H1 (cell line): ENCODE measurements around the gene NEGR1. TPM values are rescaled to one million over a fixed set of nuclear protein-coding genes. Genes with fewer than 3 reads are reported as not detected.

Experiments used
- CTCF ChIA-PET: fragments of 300-600 bp; sonication (Branson Sonifier 250); formaldehyde crosslinking; loops from one replicate; lab custom pipeline; 2021; ENCODE audit not compliant: partially characterized antibody; lab: Charles Lee
- POLR2A ChIA-PET: fragments of 300-600 bp; sonication (Branson Sonifier 250); formaldehyde crosslinking; loops from one replicate; lab custom pipeline; 2021; ENCODE audit warnings: inconsistent platforms; ENCODE audit not compliant: partially characterized antibody; lab: Charles Lee
- DNase-seq, 2 experiments: peaks; one replicate each; pipeline versions ENCODE4 v3.0.0 to v3.0.0-alpha.2; 2010 to 2022; ENCODE audit warnings: low spot score in 2 of 2, low read depth in 1 of 2, mixed read lengths in 1 of 2
- FAIRE-seq: peaks from 2 replicates; lab custom pipeline; 2011; peaks lifted over from hg19 to GRCh38; lab: Jason Lieb, UNC
- H2AFZ ChIP-seq: 2 replicates; pipeline ENCODE4 v1.8.1; 2012; ENCODE audit warnings: low read length, inconsistent platforms
- H2AK5ac ChIP-seq: 2 replicates; pipeline ENCODE4 v1.6.1; 2013; ENCODE audit warnings: low read depth, low read length
- H2BK120ac ChIP-seq: replicated peaks from 2 replicates; pipeline ENCODE3; 2013; ENCODE audit warnings: low read depth, low read length, inconsistent platforms
- H2BK12ac ChIP-seq: 2 replicates; pipeline ENCODE4 v1.6.1; 2013; ENCODE audit warnings: low read depth, low read length
- H2BK15ac ChIP-seq: 2 replicates; pipeline ENCODE4 v1.6.1; 2013; ENCODE audit warnings: low read length
- H2BK20ac ChIP-seq: 2 replicates; pipeline ENCODE4 v1.6.1; 2013; ENCODE audit warnings: low read length
- H2BK5ac ChIP-seq: 2 replicates; pipeline ENCODE4 v1.6.1; 2013; ENCODE audit warnings: low read depth, low read length
- H3K14ac ChIP-seq: 2 replicates; pipeline ENCODE4 v1.6.1; 2013; ENCODE audit warnings: inconsistent platforms; ENCODE audit not compliant: insufficient read length
- H3K18ac ChIP-seq: 2 replicates; pipeline ENCODE4 v1.6.1; 2013; ENCODE audit warnings: low read length; ENCODE audit errors: extremely low read depth
- H3K23ac ChIP-seq: 2 replicates; pipeline ENCODE4 v1.6.1; 2013; ENCODE audit warnings: inconsistent platforms; ENCODE audit not compliant: insufficient read length
- H3K23me2 ChIP-seq: 2 replicates; pipeline ENCODE4 v1.6.1; 2013; ENCODE audit warnings: low read depth, low read length
- H3K27ac ChIP-seq: 2 replicates; pipeline ENCODE4 v1.6.1; 2011; ENCODE audit warnings: low read depth, low read length, inconsistent platforms
- H3K27me3 ChIP-seq, 4 experiments: replicated peaks in 1 of 4; 1 replicate in 1 of 4; 2 replicates in 3 of 4; pipeline versions ENCODE4 v1.6.1 to v1.8.1; 2011 to 2013; ENCODE audit warnings: low read length in 3 of 4, mild to moderate bottlenecking in 3 of 4, inconsistent platforms in 2 of 4, mixed read lengths in 2 of 4, moderate library complexity in 1 of 4; ENCODE audit not compliant: control insufficient read depth in 3 of 4, insufficient read depth in 3 of 4; ENCODE audit errors: extremely low read depth in 1 of 4
- H3K36me3 ChIP-seq, 4 experiments: 2 replicates each; pipeline versions ENCODE4 v1.6.1 to v1.8.1; 2011 to 2013; ENCODE audit warnings: mild to moderate bottlenecking in 4 of 4, low read length in 3 of 4, moderate library complexity in 2 of 4, control low read depth in 1 of 4, inconsistent platforms in 1 of 4; ENCODE audit not compliant: insufficient read depth in 4 of 4, control insufficient read depth in 2 of 4
- H3K4ac ChIP-seq: replicated peaks from 2 replicates; pipeline ENCODE3; 2013; ENCODE audit warnings: low read length, low read depth, mixed read lengths, inconsistent platforms; ENCODE audit not compliant: insufficient read length
- H3K4me1 ChIP-seq, 4 experiments: replicated peaks in 1 of 4; 1 replicate in 1 of 4; 2 replicates in 3 of 4; pipeline versions ENCODE4 v1.6.1 to v1.8.1; 2011 to 2013; ENCODE audit warnings: low read length in 3 of 4, inconsistent platforms in 2 of 4, mixed read lengths in 1 of 4; ENCODE audit not compliant: insufficient read depth in 4 of 4, control insufficient read depth in 3 of 4
- H3K4me2 ChIP-seq, 2 experiments: 2 replicates each; pipeline versions ENCODE4 v1.6.1 to v1.8.1; 2011 to 2013; ENCODE audit warnings: low read depth in 2 of 2, low read length in 2 of 2, control low read depth in 1 of 2, inconsistent platforms in 1 of 2, mild to moderate bottlenecking in 1 of 2; ENCODE audit not compliant: insufficient read depth in 1 of 2
- H3K4me3 ChIP-seq, 4 experiments: fragments of 200-600, 300-600 bp in 1 of 4; sonication (generic), shearing (Covaris generic), sonication (Bioruptor Twin) in 1 of 4; 2 replicates each; pipeline versions ENCODE4 v1.5.1 to v1.8.1; 2011 to 2016; ENCODE audit warnings: low read length in 4 of 4, low read depth in 3 of 4, control low read depth in 2 of 4, inconsistent platforms in 2 of 4, mild to moderate bottlenecking in 2 of 4, mixed read lengths in 1 of 4, moderate library complexity in 1 of 4; ENCODE audit not compliant: insufficient read depth in 2 of 4; ENCODE audit errors: extremely low read depth in 1 of 4
- H3K56ac ChIP-seq: replicated peaks from 2 replicates; pipeline ENCODE3; 2013; ENCODE audit warnings: low read depth, mild to moderate bottlenecking, mixed read lengths, low read length, inconsistent platforms; ENCODE audit not compliant: insufficient read length
- H3K79me1 ChIP-seq: 2 replicates; pipeline ENCODE4 v1.6.1; 2013; ENCODE audit warnings: low read depth, low read length, control low read depth
- H3K79me2 ChIP-seq, 2 experiments: 2 replicates each; pipeline versions ENCODE4 v1.6.1 to v1.8.1; 2012 to 2013; ENCODE audit warnings: low read length in 2 of 2, mild to moderate bottlenecking in 2 of 2, inconsistent platforms in 1 of 2; ENCODE audit not compliant: insufficient read depth in 2 of 2, control insufficient read depth in 1 of 2
- H3K9ac ChIP-seq, 4 experiments: replicated peaks in 1 of 4; 1 replicate in 1 of 4; 2 replicates in 3 of 4; pipeline versions ENCODE4 v1.6.1 to v1.8.1; 2011 to 2013; ENCODE audit warnings: low read depth in 3 of 4, low read length in 3 of 4, control low read depth in 2 of 4, mild to moderate bottlenecking in 2 of 4, moderate library complexity in 2 of 4, inconsistent platforms in 1 of 4; ENCODE audit errors: extremely low read depth in 1 of 4
- H3K9me3 ChIP-seq, 2 experiments: 2 replicates each; pipeline versions ENCODE4 v1.6.1 to v1.8.1; 2012 to 2013; ENCODE audit warnings: mild to moderate bottlenecking in 2 of 2, moderate library complexity in 2 of 2, control low read depth in 1 of 2, inconsistent platforms in 1 of 2, low read depth in 1 of 2, low read length in 1 of 2, mixed read lengths in 1 of 2; ENCODE audit not compliant: insufficient read depth in 2 of 2
- H4K20me1 ChIP-seq, 2 experiments: replicated peaks in 1 of 2; 2 replicates each; pipeline versions ENCODE3 to v1.8.1; 2011 to 2013; ENCODE audit warnings: inconsistent platforms in 2 of 2, low read length in 2 of 2, mild to moderate bottlenecking in 1 of 2; ENCODE audit not compliant: insufficient read depth in 2 of 2, control insufficient read depth in 1 of 2
- H4K5ac ChIP-seq: 2 replicates; pipeline ENCODE4 v1.6.1; 2013; ENCODE audit warnings: low read length, low read depth, mixed read lengths, inconsistent platforms; ENCODE audit not compliant: insufficient read length
- H4K8ac ChIP-seq: 2 replicates; pipeline ENCODE4 v1.8.0; 2013; ENCODE audit warnings: mild to moderate bottlenecking, moderate library complexity, low read length, inconsistent platforms; ENCODE audit not compliant: insufficient read depth; ENCODE audit errors: extremely low read depth
- H4K91ac ChIP-seq: replicated peaks from 2 replicates; pipeline ENCODE3; 2013; ENCODE audit warnings: low read length, mixed read lengths, inconsistent platforms; ENCODE audit not compliant: insufficient read length
- BCL11A ChIP-seq, 2 experiments: IDR thresholded peaks; one replicate each; pipeline ENCODE4 v1.6.1; 2011; ENCODE audit warnings: low read depth in 2 of 2, low read length in 2 of 2, mild to moderate bottlenecking in 2 of 2
- CHD1 ChIP-seq: IDR thresholded peaks from 2 replicates; pipeline ENCODE4 v1.6.1; 2012; ENCODE audit warnings: low read depth, low read length, improper control_type of control experiment
- CHD2 ChIP-seq: IDR thresholded peaks from 2 replicates; pipeline ENCODE4 v1.6.1; 2012; ENCODE audit warnings: low read length, improper control_type of control experiment
- CREB1 ChIP-seq: IDR thresholded peaks from 2 replicates; pipeline ENCODE4 v1.6.1; 2012; ENCODE audit warnings: inconsistent platforms
- CTBP2 ChIP-seq: IDR thresholded peaks from 2 replicates; pipeline ENCODE4 v1.7.0; 2011; ENCODE audit warnings: borderline replicate concordance, mild to moderate bottlenecking, moderate library complexity, mixed read lengths, low read length; ENCODE audit not compliant: insufficient read depth, insufficient read length
- EGR1 ChIP-seq: IDR thresholded peaks from 2 replicates; pipeline ENCODE4 v1.6.1; 2011; ENCODE audit warnings: low read depth, low read length, borderline replicate concordance
- EZH2 ChIP-seq: fragments of 200-600 bp; sonication (generic); IDR thresholded peaks from 2 replicates; pipeline ENCODE4 v1.7.1; 2012; ENCODE audit warnings: low read depth, mild to moderate bottlenecking, moderate library complexity, low read length, inconsistent platforms; ENCODE audit not compliant: severe bottlenecking
- KDM5A ChIP-seq: fragments of 200-600 bp; IDR thresholded peaks from 2 replicates; pipeline ENCODE4 v1.7.1; 2012; ENCODE audit warnings: mild to moderate bottlenecking, low read length, inconsistent platforms, mixed read lengths
- POLR2A ChIP-seq, 2 experiments: IDR thresholded peaks; 1 replicate in 1 of 2; 2 replicates in 1 of 2; pipeline ENCODE4 v1.6.1; 2011; ENCODE audit warnings: low read depth in 2 of 2, low read length in 2 of 2, mild to moderate bottlenecking in 2 of 2; ENCODE audit errors: control extremely low read depth in 1 of 2
- POLR2AphosphoS5 ChIP-seq: IDR thresholded peaks from 2 replicates; pipeline ENCODE4 v1.6.1; 2011; ENCODE audit warnings: low read depth, low read length
- RBBP5 ChIP-seq: IDR thresholded peaks from 2 replicates; pipeline ENCODE4 v1.7.1; 2012; ENCODE audit warnings: low read depth, mild to moderate bottlenecking, inconsistent platforms, low read length, moderate library complexity, borderline replicate concordance
- RFX5 ChIP-seq: IDR thresholded peaks from 2 replicates; pipeline ENCODE4 v1.6.1; 2011; ENCODE audit warnings: low read depth, low read length, improper control_type of control experiment, borderline replicate concordance
- SIN3A ChIP-seq, 2 experiments: IDR thresholded peaks in 1 of 2; conservative IDR thresholded peaks in 1 of 2; 2 replicates each; pipeline ENCODE4 v1.6.1; 2011 to 2012; ENCODE audit warnings: low read length in 2 of 2, improper control_type of control experiment in 1 of 2, low read depth in 1 of 2, mild to moderate bottlenecking in 1 of 2
- SUZ12 ChIP-seq: fragments of 200-600 bp; sonication (generic); IDR thresholded peaks from 2 replicates; pipeline ENCODE4 v1.6.1; 2012; ENCODE audit warnings: mild to moderate bottlenecking, inconsistent platforms, low read length, moderate library complexity, mixed read lengths
- YY1 ChIP-seq: IDR thresholded peaks from 2 replicates; pipeline ENCODE4 v1.6.1; 2011; ENCODE audit warnings: low read depth, mild to moderate bottlenecking, low read length
- WGBS, 2 experiments: shearing (Covaris generic) in 1 of 2; methylation state at CpG; one replicate each; pipeline versions ENCODE4 v1.1.6 to v1.1.7; 2013 to 2015; ENCODE audit warnings: low lambda C conversion rate in 2 of 2, mixed read lengths in 2 of 2, inconsistent platforms in 1 of 2, low coverage in 1 of 2, missing lambda C conversion rate in 1 of 2; ENCODE audit not compliant: insufficient replicate concordance in 2 of 2, insufficient coverage in 1 of 2, insufficient read length in 1 of 2; ENCODE audit errors: extremely low coverage in 1 of 2, missing lambda C conversion rate in 1 of 2; 5-methylcytosine and 5-hydroxymethylcytosine counted together
- polyA plus RNA-seq, 7 experiments: library from polyadenylated mRNA; depleted of rRNA in 3 of 7; stranded (reverse) in 5 of 7; unstranded in 2 of 7; fragments of >200 nt in 5 of 7; fragments of 200-250 nt in 2 of 7; gene quantifications; 1 replicate in 5 of 7; 2 replicates in 1 of 7; 4 replicates in 1 of 7; pipeline versions ENCODE4 v1.2.1 to v1.2.3, GENCODE V29; 2011 to 2013; ENCODE audit warnings: missing spikeins in 2 of 7, mixed read lengths in 2 of 7
- total RNA-seq: library from RNA; stranded (reverse); fragmentation: NEBNext Ultra II Directional; extraction: Animal tissue kit (Norgen Biotek cat#: 25700); gene quantifications from 2 replicates; pipeline ENCODE4 v1.2.1, GENCODE V29; 2021

The NEGR1 gene
- total and polyA plus RNA-seq, 2 of the 8 experiments (the other 6 are each of a cell fraction or from before 2014, with no cell fraction given), result 0.71 to 1.3 TPM

- H2BK120ac ChIP-seq, result no peak overlapping the region
- H3K9me3 ChIP-seq, result no peaks in the 10 kb centered on the region
- no peaks in the 10 kb centered on the region for H3K23me2 ChIP-seq
- H3K4me2 ChIP-seq, result no peak overlapping the region
- H3K4ac ChIP-seq, result no peak overlapping the region
- H2BK20ac ChIP-seq, result no peak overlapping the region
- H3K18ac ChIP-seq, result no peak overlapping the region
- no peak overlapping the region for H2AFZ ChIP-seq
- no peak overlapping the region for H3K9ac ChIP-seq
- H3K56ac ChIP-seq, result no peak overlapping the region
- H4K91ac ChIP-seq, result no peak overlapping the region
- H2BK15ac ChIP-seq, result no peak overlapping the region
- ChIA-PET CTCF (interaction anchor here (3.9 kb wide), 1 partner anchor 14 kb away, joined by 12 read pairs; no protein-coding TSS in a partner anchor), POLR2A (no interaction called here)
- H4K20me1 ChIP-seq, result peaks cover 0 to 1% of the 10 kb centered on the region in 2 experiments
- no peak overlapping the region for H2AK5ac ChIP-seq
- no peaks in the 10 kb centered on the region for H3K36me3 ChIP-seq
- no peak overlapping the region for H4K5ac ChIP-seq
- H3K4me1 ChIP-seq, result no peaks in the 10 kb centered on the region
- H3K79me2 ChIP-seq, result no peaks in the 10 kb centered on the region
- no peak overlapping the region for H2BK5ac ChIP-seq
- H3K79me1 ChIP-seq, result no peaks in the 10 kb centered on the region
- no peak for FAIRE-seq
- no peaks in the 10 kb centered on the region for H3K27me3 ChIP-seq
- H3K23ac ChIP-seq, result no peak overlapping the region
- H4K8ac ChIP-seq, result no peak overlapping the region
- no peak for DNase-seq
- no peak overlapping the region for H3K4me3 ChIP-seq
- H3K14ac ChIP-seq, result no peak overlapping the region
- no peak overlapping the region for H2BK12ac ChIP-seq
- 100% methylated on average over 1 of the region's 1 CpG; no CpG with 5 or more reads in 1 of the 2 experiments for WGBS, 2 experiments
- no peak overlapping the region for H3K27ac ChIP-seq
- TF ChIP-seq EGR1, result no peak
- no peak for TF ChIP-seq YY1
- no peak for TF ChIP-seq SIN3A (conservative IDR thresholded peaks at IDR 0.05 in 1 of 2, IDR thresholded peaks at IDR 0.05 in 1 of 2; ENCODE audit: low read depth in 1 of 2, low read length in 2 of 2)
- no peak for TF ChIP-seq POLR2AphosphoS5
- no peak for TF ChIP-seq KDM5A
- no peak for TF ChIP-seq RFX5
- no peak for TF ChIP-seq CREB1
- TF ChIP-seq BCL11A (IDR thresholded peaks at IDR 0.05; ENCODE audit: low read depth in 2 of 2, low read length in 2 of 2), result no peak
- TF ChIP-seq SUZ12, result no peak
- TF ChIP-seq CTBP2, result no peak
- no peak for TF ChIP-seq CHD1
- no peak for TF ChIP-seq CHD2
- TF ChIP-seq EZH2, result no peak
- no peak for TF ChIP-seq RBBP5
- TF ChIP-seq POLR2A (IDR thresholded peaks at IDR 0.05; ENCODE audit: control extremely low read depth in 1 of 2, low read depth in 2 of 2, low read length in 2 of 2), result no peak
Measured at GRCh38 chr1:71371581-71371980, 910.8 kb downstream of the NEGR1 start.
